Liver (tissue), 3 donors: ENCODE results near the gene TACO1.

ENCODE experiments used
- CTCF ChIP-seq: fragments of 150-350 bp; IDR thresholded peaks from 2 replicates; pipeline ENCODE4 v1.5.1; 2017; ENCODE audit warnings: improper control_type of control experiment, low read depth, low read length; ENCODE audit not compliant: missing input control
- MAX ChIP-seq: IDR thresholded peaks from 2 replicates; pipeline ENCODE4 v1.6.1; 2016; ENCODE audit warnings: antibody characterized with exemption
- SP1 ChIP-seq: IDR thresholded peaks from 2 replicates; pipeline ENCODE4 v1.6.1; 2018; ENCODE audit warnings: antibody characterized with exemption, mild to moderate bottlenecking
- ZBTB33 ChIP-seq: IDR thresholded peaks from 2 replicates; pipeline ENCODE4 v1.6.1; 2016; ENCODE audit warnings: antibody characterized with exemption
- donor health status: healthy.
- donor health status: healthy.

GRCh38 chr17:63624531-63624880, 23.8 kb downstream of the TACO1 start:
- TF ChIP-seq SP1, result no peak
- TF ChIP-seq CTCF, result no peak
- no peak for TF ChIP-seq ZBTB33
- TF ChIP-seq MAX, result no peak
